Measurements from ENCODE around the gene PCSK2.

DNA sequence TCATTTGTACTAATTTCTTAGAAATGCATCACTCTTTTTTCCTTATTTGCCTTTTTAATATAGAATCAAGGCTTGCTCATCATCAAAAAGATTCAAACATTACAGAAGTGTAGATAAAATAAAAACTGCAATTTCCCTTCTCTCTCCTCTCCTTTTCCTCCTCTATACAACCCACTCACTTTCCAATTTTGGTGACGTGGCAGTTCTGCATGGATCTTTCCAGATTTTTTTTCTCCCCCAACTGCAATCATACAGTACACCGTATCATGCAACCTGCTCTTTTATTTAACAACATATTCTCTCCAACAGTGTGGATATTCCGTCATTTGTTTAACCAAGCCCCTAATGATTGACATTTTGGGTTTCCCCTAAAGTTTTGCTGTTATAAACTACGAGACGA, 163.8 kb downstream of the PCSK2 start:
- TF ChIP-seq, protein P1, sequence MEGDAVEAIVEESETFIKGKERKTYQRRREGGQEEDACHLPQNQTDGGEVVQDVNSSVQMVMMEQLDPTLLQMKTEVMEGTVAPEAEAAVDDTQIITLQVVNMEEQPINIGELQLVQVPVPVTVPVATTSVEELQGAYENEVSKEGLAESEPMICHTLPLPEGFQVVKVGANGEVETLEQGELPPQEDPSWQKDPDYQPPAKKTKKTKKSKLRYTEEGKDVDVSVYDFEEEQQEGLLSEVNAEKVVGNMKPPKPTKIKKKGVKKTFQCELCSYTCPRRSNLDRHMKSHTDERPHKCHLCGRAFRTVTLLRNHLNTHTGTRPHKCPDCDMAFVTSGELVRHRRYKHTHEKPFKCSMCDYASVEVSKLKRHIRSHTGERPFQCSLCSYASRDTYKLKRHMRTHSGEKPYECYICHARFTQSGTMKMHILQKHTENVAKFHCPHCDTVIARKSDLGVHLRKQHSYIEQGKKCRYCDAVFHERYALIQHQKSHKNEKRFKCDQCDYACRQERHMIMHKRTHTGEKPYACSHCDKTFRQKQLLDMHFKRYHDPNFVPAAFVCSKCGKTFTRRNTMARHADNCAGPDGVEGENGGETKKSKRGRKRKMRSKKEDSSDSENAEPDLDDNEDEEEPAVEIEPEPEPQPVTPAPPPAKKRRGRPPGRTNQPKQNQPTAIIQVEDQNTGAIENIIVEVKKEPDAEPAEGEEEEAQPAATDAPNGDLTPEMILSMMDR (conservative IDR thresholded peaks at IDR 0.05) = no peak
- TF ChIP-seq EZH2 (IDR thresholded peaks at IDR 0.05; ENCODE audit: low read depth) = no peak

Measured in PC-9 (cell line).